MG63 (cell line): Measurements from ENCODE around the gene B4GALT6. TPM values are rescaled to one million over a fixed set of nuclear protein-coding genes. Genes with fewer than 3 reads are reported as not detected.

Experiments used
- DNase-seq: peaks from one replicate; pipeline ENCODE4 v3.0.0-alpha.2; 2020
- H3K27me3 ChIP-seq: fragments of 250-450 bp; sonication (Bioruptor Pico); 2 replicates; pipeline ENCODE4 v1.5.1; 2020; ENCODE audit warnings: mild to moderate bottlenecking, moderate library complexity
- H3K36me3 ChIP-seq: fragments of 250-450 bp; sonication (Bioruptor Pico); 2 replicates; pipeline ENCODE4 v1.5.1; 2020; ENCODE audit warnings: mild to moderate bottlenecking, moderate library complexity
- H3K4me3 ChIP-seq: fragments of 250-450 bp; sonication (Bioruptor Pico); 2 replicates; pipeline ENCODE4 v1.5.1; 2020; ENCODE audit warnings: mild to moderate bottlenecking, moderate library complexity
- H3K9me3 ChIP-seq: fragments of 250-450 bp; sonication (Bioruptor Pico); 2 replicates; pipeline ENCODE4 v1.5.1; 2020; ENCODE audit warnings: mild to moderate bottlenecking, moderate library complexity
- total RNA-seq: library from RNA; depleted of rRNA; stranded (reverse); fragments of >200 nt; shearing (Covaris generic); gene quantifications from 2 replicates; pipeline ENCODE4 v1.2.3, GENCODE V29; 2014; ENCODE audit warnings: low replicate concordance

Gene B4GALT6
- total RNA-seq, 1 experiment from 2014 or later, result 1.7 TPM

GRCh38 chr18:31651369-31651768 is 33.0 kb downstream of the B4GALT6 start:
- Histone ChIP-seq H3K9me3 (no peaks in the 10 kb centered on the region), H3K36me3 (no peaks in the 10 kb centered on the region), H3K4me3 (no peak overlapping the region), H3K27me3 (no peaks in the 10 kb centered on the region)
- no peak for DNase-seq

- DNase-seq, result no peak
- Histone ChIP-seq H3K4me3 (no peak overlapping the region), H3K36me3 (no peaks in the 10 kb centered on the region), H3K9me3 (no peaks in the 10 kb centered on the region), H3K27me3 (no peaks in the 10 kb centered on the region)
These were observed 34.2 kb downstream of the B4GALT6 start for GRCh38 chr18:31649978-31650719.

- Histone ChIP-seq H3K4me3 (no peak overlapping the region), H3K36me3 (no peaks in the 10 kb centered on the region), H3K9me3 (no peaks in the 10 kb centered on the region), H3K27me3 (no peaks in the 10 kb centered on the region)
- DNase-seq, result no peak
These were observed 34.9 kb downstream of the B4GALT6 start for GRCh38 chr18:31649449-31649848.

- no peaks in the 10 kb centered on the region for H3K36me3 ChIP-seq
- no peaks in the 10 kb centered on the region for H3K9me3 ChIP-seq
- DNase-seq, result peak; percentile 15
- no peak overlapping the region for H3K4me3 ChIP-seq
- no peaks in the 10 kb centered on the region for H3K27me3 ChIP-seq
These were observed 35.4 kb downstream of the B4GALT6 start for GRCh38 chr18:31648966-31649429.

- Histone ChIP-seq H3K36me3 (no peaks in the 10 kb centered on the region), H3K27me3 (no peaks in the 10 kb centered on the region), H3K4me3 (no peak overlapping the region), H3K9me3 (no peaks in the 10 kb centered on the region)
- no peak for DNase-seq
These were observed 35.9 kb downstream of the B4GALT6 start for GRCh38 chr18:31648458-31648857.

GRCh38 chr18:31647127-31647753 is 37.1 kb downstream of the B4GALT6 start:
- DNase-seq, result no peak
- Histone ChIP-seq H3K36me3 (no peaks in the 10 kb centered on the region), H3K27me3 (no peaks in the 10 kb centered on the region), H3K4me3 (no peak overlapping the region), H3K9me3 (no peaks in the 10 kb centered on the region)

GRCh38 chr18:31646332-31647126 is 37.9 kb downstream of the B4GALT6 start:
- Histone ChIP-seq H3K4me3 (no peak overlapping the region), H3K27me3 (no peaks in the 10 kb centered on the region), H3K9me3 (no peaks in the 10 kb centered on the region), H3K36me3 (no peaks in the 10 kb centered on the region)
- DNase-seq, result no peak

GRCh38 chr18:31645411-31645810 is 39.0 kb downstream of the B4GALT6 start:
- H3K27me3 ChIP-seq, result no peaks in the 10 kb centered on the region
- H3K36me3 ChIP-seq, result no peaks in the 10 kb centered on the region
- no peak overlapping the region for H3K4me3 ChIP-seq
- no peak for DNase-seq
- H3K9me3 ChIP-seq, result no peaks in the 10 kb centered on the region

- Histone ChIP-seq H3K36me3 (no peaks in the 10 kb centered on the region), H3K4me3 (no peak overlapping the region), H3K9me3 (no peaks in the 10 kb centered on the region), H3K27me3 (no peaks in the 10 kb centered on the region)
- no peak for DNase-seq
These were observed 41.4 kb downstream of the B4GALT6 start for GRCh38 chr18:31643003-31643402.

GRCh38 chr18:31637445-31637844 is 46.9 kb downstream of the B4GALT6 start:
- peaks cover 2% of the 10 kb centered on the region; the same call in 1 of the 2 replicates for H3K36me3 ChIP-seq
- H3K27me3 ChIP-seq, result no peaks in the 10 kb centered on the region
- H3K9me3 ChIP-seq, result no peaks in the 10 kb centered on the region
- no peak overlapping the region for H3K4me3 ChIP-seq
- DNase-seq, result no peak

- H3K36me3 ChIP-seq, result peaks cover 2% of the 10 kb centered on the region; the same call in 1 of the 2 replicates
- DNase-seq, result no peak
- H3K27me3 ChIP-seq, result no peaks in the 10 kb centered on the region
- no peaks in the 10 kb centered on the region for H3K9me3 ChIP-seq
- no peak overlapping the region for H3K4me3 ChIP-seq
These were observed 48.0 kb downstream of the B4GALT6 start for GRCh38 chr18:31636387-31636786.

GRCh38 chr18:31634331-31634713 is 50.1 kb downstream of the B4GALT6 start:
- DNase-seq, result no peak
- Histone ChIP-seq H3K9me3 (no peaks in the 10 kb centered on the region), H3K27me3 (no peaks in the 10 kb centered on the region), H3K36me3 (peaks cover 2% of the 10 kb centered on the region; the same call in 1 of the 2 replicates), H3K4me3 (no peak overlapping the region)

- no peaks in the 10 kb centered on the region for H3K9me3 ChIP-seq
- peaks cover 2% of the 10 kb centered on the region; the same call in 1 of the 2 replicates for H3K36me3 ChIP-seq
- H3K27me3 ChIP-seq, result no peaks in the 10 kb centered on the region
- DNase-seq, result no peak
- no peak overlapping the region for H3K4me3 ChIP-seq
These were observed 50.7 kb downstream of the B4GALT6 start for GRCh38 chr18:31633392-31634330.

GRCh38 chr18:31632356-31632755 is 52.0 kb downstream of the B4GALT6 start:
- Histone ChIP-seq H3K36me3 (no peaks in the 10 kb centered on the region), H3K9me3 (no peaks in the 10 kb centered on the region), H3K27me3 (no peaks in the 10 kb centered on the region), H3K4me3 (no peak overlapping the region)
- DNase-seq, result no peak

GRCh38 chr18:31631526-31631925 is 52.9 kb downstream of the B4GALT6 start:
- Histone ChIP-seq H3K9me3 (no peaks in the 10 kb centered on the region), H3K36me3 (no peaks in the 10 kb centered on the region), H3K4me3 (no peak overlapping the region), H3K27me3 (no peaks in the 10 kb centered on the region)
- no peak for DNase-seq

GRCh38 chr18:31630549-31630948 is 53.8 kb downstream of the B4GALT6 start:
- no peak for DNase-seq
- H3K36me3 ChIP-seq, result no peaks in the 10 kb centered on the region
- H3K9me3 ChIP-seq, result no peaks in the 10 kb centered on the region
- H3K4me3 ChIP-seq, result no peak overlapping the region
- no peaks in the 10 kb centered on the region for H3K27me3 ChIP-seq
